ENCODE data around the gene CYP3A5.

DNA sequence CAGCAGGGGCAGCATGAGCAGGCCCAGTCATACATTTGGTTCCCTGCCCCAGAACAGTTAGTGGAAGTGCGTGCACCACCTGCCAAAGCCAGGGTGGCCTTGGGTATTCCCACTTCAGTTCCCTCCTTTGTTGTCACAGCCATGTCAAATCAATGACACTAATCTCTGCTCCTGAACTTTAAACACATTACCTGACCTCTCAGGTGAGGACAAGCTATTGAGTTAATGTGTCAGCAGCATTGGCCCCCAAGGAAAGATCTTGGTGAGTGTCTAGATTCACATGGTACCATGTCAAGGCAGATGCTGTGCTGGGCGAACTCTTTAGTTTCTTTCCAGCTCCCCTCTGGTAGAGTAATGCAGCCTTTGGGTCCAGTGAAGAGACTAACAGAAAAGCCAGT, 2.1 kb downstream of the CYP3A5 start:
- TF ChIP-seq EZH2 (IDR thresholded peaks at IDR 0.05; ENCODE audit: borderline replicate concordance): no peak
- TF ChIP-seq, protein P1, sequence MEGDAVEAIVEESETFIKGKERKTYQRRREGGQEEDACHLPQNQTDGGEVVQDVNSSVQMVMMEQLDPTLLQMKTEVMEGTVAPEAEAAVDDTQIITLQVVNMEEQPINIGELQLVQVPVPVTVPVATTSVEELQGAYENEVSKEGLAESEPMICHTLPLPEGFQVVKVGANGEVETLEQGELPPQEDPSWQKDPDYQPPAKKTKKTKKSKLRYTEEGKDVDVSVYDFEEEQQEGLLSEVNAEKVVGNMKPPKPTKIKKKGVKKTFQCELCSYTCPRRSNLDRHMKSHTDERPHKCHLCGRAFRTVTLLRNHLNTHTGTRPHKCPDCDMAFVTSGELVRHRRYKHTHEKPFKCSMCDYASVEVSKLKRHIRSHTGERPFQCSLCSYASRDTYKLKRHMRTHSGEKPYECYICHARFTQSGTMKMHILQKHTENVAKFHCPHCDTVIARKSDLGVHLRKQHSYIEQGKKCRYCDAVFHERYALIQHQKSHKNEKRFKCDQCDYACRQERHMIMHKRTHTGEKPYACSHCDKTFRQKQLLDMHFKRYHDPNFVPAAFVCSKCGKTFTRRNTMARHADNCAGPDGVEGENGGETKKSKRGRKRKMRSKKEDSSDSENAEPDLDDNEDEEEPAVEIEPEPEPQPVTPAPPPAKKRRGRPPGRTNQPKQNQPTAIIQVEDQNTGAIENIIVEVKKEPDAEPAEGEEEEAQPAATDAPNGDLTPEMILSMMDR (IDR thresholded peaks at IDR 0.05; ENCODE audit: poor library complexity): no peak
